Cardiac fibroblast (primary cell): Measurements from ENCODE around the gene ATP11A.

Source experiments
- DNase-seq, 2 donors: peaks; one replicate each; pipeline versions ENCODE4 v3.0.0 to v3.0.0-alpha.2; 2010; ENCODE audit warnings: low read depth in 2 of 2
- H3K4me3 ChIP-seq, 2 donors: replicated peaks in 1 of 2; 1 replicate in 1 of 2; 2 replicates in 1 of 2; pipeline ENCODE4 v1.5.1; 2011; ENCODE audit warnings: low read depth in 2 of 2, low read length in 2 of 2, mild to moderate bottlenecking in 2 of 2, moderate library complexity in 1 of 2
- TF ChIP-seq, protein P1 (sequence below): IDR thresholded peaks from one replicate; pipeline ENCODE4 v1.5.1; 2011; ENCODE audit warnings: low read depth, mild to moderate bottlenecking, low read length, inconsistent platforms

Gene ATP11A

DNA sequence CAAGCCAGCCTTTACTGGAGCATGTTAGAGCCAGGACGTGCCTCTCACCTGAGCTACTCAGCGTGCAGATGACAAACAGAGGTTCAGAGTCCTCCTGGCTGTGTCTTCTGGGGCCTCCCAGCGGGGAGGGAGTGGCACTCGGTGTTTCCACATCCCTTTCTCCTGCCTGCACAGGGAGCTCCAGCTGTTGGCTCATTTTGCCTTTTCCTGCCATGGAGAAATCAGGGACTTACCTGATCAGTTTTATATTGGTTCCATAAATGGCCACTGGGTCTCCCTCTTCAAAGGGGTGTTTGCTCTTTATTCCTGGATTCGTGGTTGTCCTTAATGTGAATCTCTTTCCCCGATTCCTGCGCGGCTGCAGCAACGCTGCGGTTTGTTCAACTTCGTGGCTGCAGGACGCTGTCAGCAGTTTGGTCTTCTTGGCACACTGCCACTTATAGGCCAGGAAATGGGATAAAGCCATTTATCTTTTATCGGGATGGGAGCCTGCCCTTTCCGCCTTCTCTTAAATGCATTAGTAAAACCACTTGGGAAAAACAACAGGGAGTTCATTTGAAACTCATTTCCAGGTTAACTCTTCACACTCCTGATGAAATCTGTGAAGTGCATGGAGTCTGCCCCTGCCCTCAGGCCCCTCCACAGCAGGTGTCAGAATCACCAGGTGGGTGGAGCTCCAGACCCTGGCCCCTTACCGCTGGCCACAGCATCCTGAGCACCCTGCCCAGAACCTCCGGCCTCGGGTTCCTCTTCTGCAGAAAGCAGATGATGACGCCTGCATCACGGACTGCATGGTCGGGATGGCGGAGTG lies 239.3 kb downstream of the ATP11A start:
- TF ChIP-seq, protein P1, sequence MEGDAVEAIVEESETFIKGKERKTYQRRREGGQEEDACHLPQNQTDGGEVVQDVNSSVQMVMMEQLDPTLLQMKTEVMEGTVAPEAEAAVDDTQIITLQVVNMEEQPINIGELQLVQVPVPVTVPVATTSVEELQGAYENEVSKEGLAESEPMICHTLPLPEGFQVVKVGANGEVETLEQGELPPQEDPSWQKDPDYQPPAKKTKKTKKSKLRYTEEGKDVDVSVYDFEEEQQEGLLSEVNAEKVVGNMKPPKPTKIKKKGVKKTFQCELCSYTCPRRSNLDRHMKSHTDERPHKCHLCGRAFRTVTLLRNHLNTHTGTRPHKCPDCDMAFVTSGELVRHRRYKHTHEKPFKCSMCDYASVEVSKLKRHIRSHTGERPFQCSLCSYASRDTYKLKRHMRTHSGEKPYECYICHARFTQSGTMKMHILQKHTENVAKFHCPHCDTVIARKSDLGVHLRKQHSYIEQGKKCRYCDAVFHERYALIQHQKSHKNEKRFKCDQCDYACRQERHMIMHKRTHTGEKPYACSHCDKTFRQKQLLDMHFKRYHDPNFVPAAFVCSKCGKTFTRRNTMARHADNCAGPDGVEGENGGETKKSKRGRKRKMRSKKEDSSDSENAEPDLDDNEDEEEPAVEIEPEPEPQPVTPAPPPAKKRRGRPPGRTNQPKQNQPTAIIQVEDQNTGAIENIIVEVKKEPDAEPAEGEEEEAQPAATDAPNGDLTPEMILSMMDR: no peak
- H3K4me3 ChIP-seq: no peak overlapping the region
- DNase-seq: peak; percentile 23 to 60

DNA sequence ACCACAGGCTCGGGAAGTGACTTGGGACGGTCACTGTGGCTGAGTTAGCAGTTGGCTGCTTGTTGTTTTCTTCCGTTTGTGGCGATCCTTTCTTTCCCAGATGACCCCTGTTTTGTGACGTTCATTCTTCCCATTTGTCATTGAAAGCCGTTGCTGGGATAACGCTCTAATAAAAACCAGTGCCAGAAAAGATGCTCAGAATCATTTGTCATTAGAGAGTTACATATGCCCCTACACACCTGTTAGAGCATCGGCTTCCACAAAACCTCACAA lies 239.9 kb downstream of the ATP11A start:
- TF ChIP-seq, protein P1: no peak
- no peak for DNase-seq
- no peak overlapping the region for H3K4me3 ChIP-seq

DNA sequence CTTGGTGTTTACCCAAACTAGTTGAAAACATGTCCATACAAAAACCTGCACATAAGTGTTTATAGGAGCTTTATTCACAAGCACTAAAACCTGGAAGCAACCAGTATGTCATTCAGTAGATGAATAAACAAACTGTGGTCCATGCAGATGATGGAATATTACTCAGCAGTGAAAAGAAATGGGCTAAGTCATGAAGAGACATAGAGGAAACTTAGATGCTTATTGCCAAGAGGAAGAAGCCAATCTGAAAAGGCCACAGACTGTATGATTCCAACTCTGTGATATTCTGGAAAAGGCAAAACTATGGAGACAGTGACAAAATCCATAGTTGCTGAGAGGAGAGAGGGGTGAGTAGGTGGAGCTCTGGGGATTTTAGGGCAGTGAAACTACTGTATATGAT lies 240.4 kb downstream of the ATP11A start:
- no peak for DNase-seq
- H3K4me3 ChIP-seq: no peak overlapping the region
- TF ChIP-seq, protein P1: no peak

DNA sequence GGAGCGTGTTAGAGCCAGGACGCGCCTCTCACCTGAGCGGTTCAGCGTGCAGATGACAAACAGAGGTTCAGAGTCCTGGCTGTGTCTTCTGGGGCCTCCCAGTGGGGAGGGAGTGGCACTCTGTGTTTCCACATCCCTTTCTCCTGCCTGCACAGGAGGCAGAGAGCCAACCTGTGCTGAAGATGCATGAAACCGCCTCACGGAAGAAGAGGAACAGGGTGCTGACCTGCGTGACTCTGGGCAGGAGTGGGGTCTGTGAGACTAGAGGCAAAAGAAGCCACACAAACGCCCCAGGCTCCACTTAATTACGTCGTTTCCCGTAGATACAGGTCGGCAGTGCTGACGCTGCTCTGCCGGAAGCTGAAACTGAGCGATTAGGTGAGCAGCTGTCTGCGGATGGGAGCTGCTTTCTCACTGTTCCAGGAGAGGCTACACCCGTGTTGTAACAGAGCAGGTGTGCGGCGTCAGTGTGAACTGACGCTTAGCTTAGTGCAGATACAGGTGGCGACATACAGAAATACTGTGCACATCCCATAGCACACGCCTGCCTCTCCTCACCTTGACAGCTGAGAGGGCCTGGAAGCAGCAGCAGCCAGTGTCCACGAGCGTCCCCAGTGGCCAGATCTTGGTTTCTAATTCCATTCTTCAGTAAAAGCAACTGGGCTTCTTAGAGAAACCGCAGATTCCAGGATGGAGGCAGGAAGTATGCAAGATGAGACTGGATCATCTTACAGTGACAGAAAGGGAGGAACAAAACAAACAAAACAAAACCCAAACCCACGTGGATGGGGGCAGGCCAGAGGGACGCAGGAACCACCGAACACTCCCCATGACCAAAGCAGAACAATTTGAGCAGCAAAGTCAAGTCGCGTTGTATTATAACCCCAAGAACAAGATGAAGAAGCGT lies 241.4 kb downstream of the ATP11A start:
- no peak overlapping the region for H3K4me3 ChIP-seq
- DNase-seq: peak; percentile 80 to 81
- TF ChIP-seq, protein P1: peak; percentile 85

DNA sequence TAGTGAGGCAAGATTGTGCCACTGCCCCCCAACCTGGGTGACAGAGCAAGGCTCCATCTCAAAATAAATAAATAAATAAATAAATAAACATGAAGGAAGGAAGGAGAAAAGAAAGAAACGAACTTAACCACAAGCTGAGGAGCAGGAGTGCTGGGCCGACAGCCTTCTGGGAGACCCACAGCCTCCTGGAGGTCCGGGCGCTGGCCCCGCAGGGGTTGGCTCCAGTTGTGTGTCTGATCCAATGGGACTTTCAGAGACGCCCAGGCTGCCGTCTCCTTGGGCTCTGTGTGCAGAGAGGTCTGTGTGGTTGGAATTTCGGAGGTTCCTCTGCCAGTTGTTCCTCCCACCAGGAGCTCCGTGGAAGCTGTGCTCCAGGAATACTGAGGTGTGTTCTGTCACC lies 243.1 kb downstream of the ATP11A start:
- no peak for DNase-seq
- no peak overlapping the region for H3K4me3 ChIP-seq

DNA sequence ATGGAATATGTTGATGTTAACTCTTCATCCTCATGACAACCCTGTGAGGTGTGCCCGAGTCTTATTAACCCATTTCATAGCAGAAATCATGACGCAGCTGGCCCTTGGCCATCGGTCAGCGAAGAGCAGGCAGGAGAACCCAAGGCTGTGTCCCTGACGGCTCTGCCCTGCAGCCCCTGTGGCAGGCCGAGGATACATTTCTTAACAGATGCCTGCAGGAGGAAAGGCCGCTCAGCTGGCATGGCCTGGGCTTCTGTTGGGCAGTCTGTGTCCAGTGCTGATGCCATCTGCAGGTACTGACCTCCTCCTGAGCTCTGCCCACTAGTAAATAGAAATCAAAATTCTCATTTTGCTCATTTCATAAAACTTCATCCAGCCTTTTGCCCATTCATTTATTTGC lies 243.8 kb downstream of the ATP11A start:
- no peak overlapping the region for H3K4me3 ChIP-seq
- TF ChIP-seq, protein P1: no peak
- DNase-seq: no peak

More for the DNA sequence above, 243.1 kb downstream of the ATP11A start:
- TF ChIP-seq, protein P1: no peak
